DOHH2 (cell line): ENCODE data around the gene DCTN3.

Experiments used
- H3F3A ChIP-seq: fragments of 200-600 bp; sonication (generic), shearing (Covaris generic); 2 replicates; pipeline ENCODE4 v1.6.0; 2016; ENCODE audit warnings: antibody characterized with exemption, mild to moderate bottlenecking; ENCODE audit not compliant: control insufficient read depth, insufficient read depth
- H3K27ac ChIP-seq: fragments of 200-600 bp; sonication (generic); 2 replicates; pipeline ENCODE4 v1.5.1; 2014; ENCODE audit warnings: low read depth, mild to moderate bottlenecking, low read length, moderate library complexity
- H3K27me3 ChIP-seq: fragments of 200-600 bp; sonication (generic); 2 replicates; pipeline ENCODE4 v1.6.1; 2014; ENCODE audit warnings: mild to moderate bottlenecking, low read length, mixed read lengths; ENCODE audit not compliant: control insufficient read depth
- H3K36me3 ChIP-seq: fragments of 200-600 bp; sonication (generic); 2 replicates; pipeline ENCODE4 v1.6.1; 2014; ENCODE audit warnings: mild to moderate bottlenecking, low read length, moderate library complexity, mixed read lengths; ENCODE audit not compliant: control insufficient read depth
- H3K4me1 ChIP-seq: fragments of 200-600 bp; sonication (generic); 2 replicates; pipeline ENCODE4 v1.6.1; 2014; ENCODE audit warnings: mild to moderate bottlenecking, low read length, mixed read lengths; ENCODE audit not compliant: control insufficient read depth
- H3K4me2 ChIP-seq: fragments of 200-600 bp; sonication (generic); 2 replicates; pipeline ENCODE4 v1.6.0; 2014; ENCODE audit warnings: mild to moderate bottlenecking, low read length, moderate library complexity
- H3K4me3 ChIP-seq: fragments of 200-600 bp; sonication (generic); 2 replicates; pipeline ENCODE4 v1.5.1; 2014; ENCODE audit warnings: mild to moderate bottlenecking, low read length, mixed read lengths
- H3K79me2 ChIP-seq: fragments of 200-600 bp; sonication (generic); 2 replicates; pipeline ENCODE4 v1.6.1; 2014; ENCODE audit warnings: mild to moderate bottlenecking, low read length, mixed read lengths; ENCODE audit not compliant: control insufficient read depth
- H3K9me2 ChIP-seq: fragments of 200-600 bp; sonication (generic); replicated peaks from 2 replicates; pipeline ENCODE4 v1.6.1; 2014; ENCODE audit warnings: mild to moderate bottlenecking, low read length, mixed read lengths; ENCODE audit not compliant: control insufficient read depth
- H3K9me3 ChIP-seq: fragments of 200-600 bp; sonication (generic); 2 replicates; pipeline ENCODE4 v1.6.1; 2014; ENCODE audit warnings: antibody characterized with exemption, low read length, mixed read lengths; ENCODE audit not compliant: control insufficient read depth, insufficient read depth
- H4K20me1 ChIP-seq: fragments of 200-600 bp; sonication (generic); 2 replicates; pipeline ENCODE4 v1.6.0; 2014; ENCODE audit warnings: low read depth, mild to moderate bottlenecking, antibody characterized with exemption, low read length, moderate library complexity; ENCODE audit not compliant: control insufficient read depth, insufficient read depth
- EZH2phosphoT487 ChIP-seq: fragments of 200-600 bp; sonication (generic); IDR thresholded peaks from 2 replicates; pipeline ENCODE4 v1.6.1; 2017; ENCODE audit warnings: borderline replicate concordance, mild to moderate bottlenecking, antibody characterized with exemption, low read length, moderate library complexity, mixed read lengths
- TF ChIP-seq, protein P1 (sequence below): fragments of 200-600 bp; sonication (generic); IDR thresholded peaks from one replicate; pipeline ENCODE4 v1.5.1; 2014; ENCODE audit warnings: antibody characterized with exemption, mild to moderate bottlenecking, low read depth, low read length; ENCODE audit not compliant: poor library complexity, severe bottlenecking

The DCTN3 gene

DNA sequence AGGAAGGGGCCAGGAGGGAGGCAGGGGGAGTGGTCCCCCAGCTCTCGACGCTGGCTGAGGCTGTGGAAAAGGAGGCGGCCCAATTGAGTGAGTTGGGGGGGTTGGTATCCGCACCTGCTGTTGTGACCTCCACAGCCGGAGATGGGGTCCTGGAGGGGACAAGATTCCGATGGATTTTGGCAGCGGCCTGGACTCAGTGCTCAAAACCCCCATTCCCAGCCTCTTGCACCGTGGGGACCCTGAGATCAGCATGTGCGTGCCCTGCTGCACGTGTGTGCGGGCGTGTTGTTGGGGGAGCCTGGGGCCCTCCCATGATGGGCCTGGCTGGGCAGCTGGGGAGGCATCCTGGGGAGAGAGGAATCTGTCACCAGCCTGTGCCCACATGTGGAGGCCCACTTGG, 45.7 kb downstream of the DCTN3 start:
- Histone ChIP-seq H3K9me3 (no peaks in the 10 kb centered on the region), H3K4me3 (no peak overlapping the region), H3K4me1 (no peaks in the 10 kb centered on the region), H3K9me2 (no peaks in the 10 kb centered on the region), H3K36me3 (no peaks in the 10 kb centered on the region), H3K4me2 (no peak overlapping the region), H3K27me3 (peaks cover 28% of the 10 kb centered on the region), H4K20me1 (no peaks in the 10 kb centered on the region; the same call in 1 of the 2 replicates), H3F3A (no peaks in the 10 kb centered on the region), H3K27ac (no peak overlapping the region), H3K79me2 (no peaks in the 10 kb centered on the region)
- TF ChIP-seq EZH2phosphoT487 = no peak
- TF ChIP-seq, protein P1, sequence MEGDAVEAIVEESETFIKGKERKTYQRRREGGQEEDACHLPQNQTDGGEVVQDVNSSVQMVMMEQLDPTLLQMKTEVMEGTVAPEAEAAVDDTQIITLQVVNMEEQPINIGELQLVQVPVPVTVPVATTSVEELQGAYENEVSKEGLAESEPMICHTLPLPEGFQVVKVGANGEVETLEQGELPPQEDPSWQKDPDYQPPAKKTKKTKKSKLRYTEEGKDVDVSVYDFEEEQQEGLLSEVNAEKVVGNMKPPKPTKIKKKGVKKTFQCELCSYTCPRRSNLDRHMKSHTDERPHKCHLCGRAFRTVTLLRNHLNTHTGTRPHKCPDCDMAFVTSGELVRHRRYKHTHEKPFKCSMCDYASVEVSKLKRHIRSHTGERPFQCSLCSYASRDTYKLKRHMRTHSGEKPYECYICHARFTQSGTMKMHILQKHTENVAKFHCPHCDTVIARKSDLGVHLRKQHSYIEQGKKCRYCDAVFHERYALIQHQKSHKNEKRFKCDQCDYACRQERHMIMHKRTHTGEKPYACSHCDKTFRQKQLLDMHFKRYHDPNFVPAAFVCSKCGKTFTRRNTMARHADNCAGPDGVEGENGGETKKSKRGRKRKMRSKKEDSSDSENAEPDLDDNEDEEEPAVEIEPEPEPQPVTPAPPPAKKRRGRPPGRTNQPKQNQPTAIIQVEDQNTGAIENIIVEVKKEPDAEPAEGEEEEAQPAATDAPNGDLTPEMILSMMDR = no peak

DNA sequence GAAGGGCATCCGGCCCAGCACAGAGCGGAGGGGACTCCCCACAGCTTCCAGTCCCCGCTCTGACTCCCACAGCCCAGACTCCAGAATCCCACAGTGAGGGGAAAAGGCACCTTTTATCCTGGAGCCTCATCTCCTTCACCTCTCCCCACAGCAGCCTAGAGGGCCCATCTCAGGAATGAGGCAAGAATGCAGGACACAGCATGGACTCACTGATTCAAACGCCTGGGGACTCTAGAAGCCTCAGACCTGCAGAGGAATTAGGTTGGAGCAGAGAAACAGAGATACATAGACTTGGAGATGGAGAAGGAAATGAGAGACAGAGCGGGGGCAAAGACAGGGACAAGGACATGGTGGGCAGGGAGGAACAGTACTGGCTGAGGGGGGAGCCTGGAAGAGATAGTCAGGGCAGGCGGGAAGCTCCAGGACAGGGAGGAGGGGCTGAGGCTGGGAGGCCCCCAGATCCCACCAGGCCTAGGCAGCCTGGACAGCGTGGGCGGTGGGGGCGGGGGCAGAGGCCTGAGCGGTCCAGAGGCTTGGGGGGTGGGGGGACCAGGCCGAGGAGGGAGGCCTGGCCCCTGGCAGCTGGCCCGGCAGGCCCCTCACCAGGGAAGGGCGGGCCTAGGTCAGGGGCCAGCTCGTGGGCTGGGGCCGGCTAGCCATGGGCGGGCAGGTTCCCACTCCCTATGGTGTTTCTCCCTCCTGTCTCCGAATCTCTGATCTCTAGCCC, 46.5 kb downstream of the DCTN3 start:
- H3K9me3 ChIP-seq = no peaks in the 10 kb centered on the region
- no peak overlapping the region for H3K4me2 ChIP-seq
- no peaks in the 10 kb centered on the region for H3K9me2 ChIP-seq
- no peak overlapping the region for H3K27ac ChIP-seq
- no peaks in the 10 kb centered on the region for H3K4me1 ChIP-seq
- TF ChIP-seq, protein P1 = no peak
- no peak for TF ChIP-seq EZH2phosphoT487
- H3K79me2 ChIP-seq = no peaks in the 10 kb centered on the region
- no peak overlapping the region for H3K4me3 ChIP-seq
- no peaks in the 10 kb centered on the region; the same call in 1 of the 2 replicates for H4K20me1 ChIP-seq
- peaks cover 24% of the 10 kb centered on the region for H3K27me3 ChIP-seq
- no peaks in the 10 kb centered on the region for H3K36me3 ChIP-seq
- no peaks in the 10 kb centered on the region for H3F3A ChIP-seq

DNA sequence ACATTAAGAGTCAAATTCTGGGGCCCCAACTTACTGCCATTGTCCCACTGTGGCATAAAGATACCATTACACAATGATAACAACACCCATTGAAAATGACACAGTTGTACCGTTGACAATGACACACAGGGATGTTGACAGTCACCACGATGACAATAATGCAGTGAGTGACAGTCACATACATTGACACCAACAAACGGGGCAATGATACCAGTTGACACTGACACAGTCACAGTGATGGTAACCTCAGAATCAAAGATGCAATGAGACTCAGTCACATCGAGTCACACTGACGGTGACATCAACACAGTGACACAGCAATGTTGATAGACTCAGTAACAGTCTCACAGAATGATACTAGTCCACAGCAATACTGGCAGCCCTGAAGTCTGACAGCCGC, 47.7 kb downstream of the DCTN3 start:
- Histone ChIP-seq H3K36me3 (no peaks in the 10 kb centered on the region), H4K20me1 (no peaks in the 10 kb centered on the region; the same call in 1 of the 2 replicates), H3K4me3 (no peak overlapping the region), H3K9me3 (no peaks in the 10 kb centered on the region), H3K4me2 (no peak overlapping the region), H3K27ac (no peak overlapping the region), H3K27me3 (peaks cover 26% of the 10 kb centered on the region), H3K9me2 (no peaks in the 10 kb centered on the region), H3K4me1 (no peaks in the 10 kb centered on the region), H3K79me2 (no peaks in the 10 kb centered on the region), H3F3A (no peaks in the 10 kb centered on the region)
- TF ChIP-seq EZH2phosphoT487 = no peak
- TF ChIP-seq, protein P1 = no peak
